GM19455 (cell line): ENCODE data around the gene CMIP.
"Not testable (repeated sequence)": the region's sequence is repeated elsewhere in the genome, so short reads cannot be mapped to it uniquely, and the experiment has no call there.

Source experiments
- ATAC-seq: cut with Tn5 transposase; IDR thresholded peaks from one replicate; pipeline ENCODE4 v1.9.1; 2021; ENCODE audit not compliant: unreplicated experiment

Gene CMIP

DNA sequence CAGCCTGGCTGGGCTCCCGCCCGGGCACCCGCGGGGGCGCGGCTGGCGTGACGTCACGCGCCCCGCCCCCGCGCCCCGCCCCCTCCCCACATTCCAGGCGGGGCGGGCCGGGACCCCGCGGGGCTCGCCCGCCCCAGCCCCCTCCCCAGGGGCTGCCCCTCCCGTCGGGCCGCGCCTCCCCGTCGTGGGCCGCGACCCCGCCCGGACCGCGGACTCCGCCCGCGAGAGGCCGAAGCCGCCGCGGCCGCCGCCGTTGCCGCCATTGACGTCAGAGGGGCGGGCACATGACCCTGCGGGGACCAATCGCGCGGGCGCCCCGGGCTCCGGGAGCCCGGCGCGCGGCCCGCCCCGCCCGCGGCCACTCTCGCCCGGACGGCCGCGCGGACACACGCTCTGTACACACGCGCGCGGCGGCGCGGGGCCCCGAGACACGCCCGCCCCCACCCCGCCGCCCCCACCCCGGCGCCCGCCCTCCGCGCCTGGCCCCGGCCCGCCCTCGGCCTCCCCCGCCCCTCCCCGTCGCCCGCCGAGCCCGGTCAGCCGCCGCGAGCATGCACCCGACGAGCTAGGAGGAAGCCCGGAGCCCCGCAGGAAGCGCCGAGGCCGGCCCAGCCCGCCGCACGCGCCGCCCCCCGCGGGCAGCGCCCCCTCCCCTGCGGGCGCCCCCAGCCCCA lies at the start of gene CMIP:
TSS of gene CMIP (plus strand) at position 361 of the 674 bp plus-strand sequence.
- ATAC-seq = peak; percentile 81

DNA sequence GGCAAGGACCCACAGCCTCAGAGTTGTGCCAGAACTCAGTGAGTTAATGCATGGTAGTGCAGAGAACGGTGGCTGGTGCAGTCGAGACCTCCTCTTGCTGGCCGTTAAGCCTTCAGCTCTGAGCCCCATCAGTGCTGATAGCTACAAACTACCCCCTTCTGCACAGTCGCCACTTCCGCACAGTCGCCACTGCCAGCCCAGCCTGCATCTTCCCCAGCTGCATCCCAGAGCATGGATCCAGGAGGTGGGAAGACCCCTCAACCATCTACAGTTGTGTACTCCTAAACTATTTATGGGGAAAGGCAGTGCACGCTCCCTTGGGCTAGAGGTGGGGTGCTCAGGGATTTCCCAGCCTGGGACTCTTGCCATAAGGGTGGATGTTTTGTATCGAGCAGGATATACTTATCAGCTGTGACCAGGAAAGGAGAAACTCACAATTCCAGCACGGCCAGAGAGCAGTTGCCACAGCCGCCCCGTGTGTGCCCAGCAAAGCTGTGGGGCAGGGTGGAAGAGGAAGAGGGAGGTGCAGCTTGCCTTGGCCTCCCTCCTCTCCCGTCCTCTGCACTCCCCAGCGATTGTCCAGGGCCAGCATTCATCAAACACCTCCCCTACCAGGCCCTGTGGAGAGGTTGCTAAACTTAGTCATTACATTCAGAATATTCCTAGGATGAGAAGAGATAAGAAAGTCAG lies 49.5 kb upstream of the CMIP start:
- no peak for ATAC-seq

DNA sequence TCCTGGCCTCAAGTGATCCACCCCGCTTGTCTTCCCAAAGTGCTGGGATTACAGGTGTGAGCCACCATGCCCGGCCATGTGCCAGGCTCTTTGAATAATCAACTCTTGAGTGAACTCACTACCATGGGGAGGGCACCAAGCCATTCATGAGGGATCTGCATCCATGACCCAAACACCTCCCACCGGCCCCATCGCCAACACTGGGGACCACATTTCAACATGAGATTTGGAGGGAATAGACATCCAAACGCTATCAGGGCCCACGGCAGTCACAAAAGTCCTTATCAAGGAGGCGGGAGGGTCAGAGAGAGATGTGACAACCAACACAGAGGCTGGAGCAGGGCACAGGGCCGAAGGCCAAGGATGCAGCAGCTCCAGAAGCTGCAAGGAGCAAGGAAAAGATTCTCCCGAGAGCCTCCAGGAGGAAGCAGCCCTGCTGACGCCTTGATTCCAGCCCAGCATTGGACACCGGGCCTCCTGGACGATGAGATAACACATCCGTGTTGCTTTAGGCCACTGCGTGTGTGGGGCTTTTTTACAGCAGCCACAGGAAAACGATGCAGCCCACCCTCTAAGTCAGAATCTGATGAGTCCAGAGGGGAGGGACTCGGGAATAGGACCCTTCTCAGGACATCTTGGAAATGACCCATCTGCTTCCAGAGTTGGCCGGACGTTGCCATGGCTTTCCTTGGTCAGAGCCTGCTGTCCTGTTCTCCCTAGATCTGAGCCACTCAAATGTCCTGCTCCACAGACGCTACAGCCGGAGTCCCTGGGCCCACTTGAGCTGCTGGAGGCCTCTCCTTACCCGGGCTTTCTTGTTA lies 47.3 kb upstream of the CMIP start:
- no peak for ATAC-seq

- ATAC-seq = no peak
These were observed 46.6 kb upstream of the CMIP start for GRCh38 chr16:81397879-81398520.

- no peak for ATAC-seq
These were observed 44.7 kb upstream of the CMIP start for GRCh38 chr16:81399909-81400308.

DNA sequence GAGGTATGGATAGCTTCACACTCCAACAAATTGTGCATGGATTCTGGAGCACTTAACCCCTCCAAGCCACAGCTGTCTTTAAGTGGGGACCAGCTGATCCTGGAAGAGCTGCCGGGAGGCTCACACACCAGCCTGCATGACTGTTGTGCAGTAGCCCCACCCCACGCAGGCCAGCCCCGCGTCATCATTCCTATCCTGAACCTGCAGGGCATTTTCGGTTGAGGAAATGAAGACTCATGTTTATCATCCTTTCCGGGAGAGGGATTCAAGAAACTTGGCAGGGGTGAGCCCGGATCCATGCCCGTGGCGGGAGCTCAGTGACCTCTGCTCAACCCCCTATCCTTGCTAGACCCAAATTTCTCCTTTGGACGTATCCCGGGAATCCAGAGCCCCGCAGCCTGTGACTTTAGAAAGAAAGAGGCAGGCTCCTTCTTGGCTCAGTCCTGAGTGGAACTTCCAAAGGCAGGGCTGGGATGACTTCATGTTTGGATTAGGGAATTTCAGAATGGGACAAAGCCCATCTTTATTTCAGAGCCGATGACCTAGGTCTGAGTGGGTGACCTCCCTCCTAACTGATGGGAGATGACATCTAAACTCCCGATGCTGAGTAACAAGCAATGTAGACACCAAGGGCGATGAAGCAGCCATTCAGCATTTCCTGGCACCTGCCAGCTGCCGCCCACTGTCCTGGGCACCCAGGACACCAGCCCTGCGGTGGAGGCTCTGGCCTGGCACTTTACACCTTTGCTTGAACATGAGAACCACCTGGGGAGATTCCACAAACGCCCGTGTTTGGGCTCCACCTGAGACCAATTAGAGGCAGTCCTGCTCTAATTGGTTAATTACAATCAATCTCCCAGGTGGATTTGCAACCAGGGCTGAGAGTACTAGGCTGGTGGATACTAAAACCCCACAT lies 43.3 kb upstream of the CMIP start:
- ATAC-seq = no peak

DNA sequence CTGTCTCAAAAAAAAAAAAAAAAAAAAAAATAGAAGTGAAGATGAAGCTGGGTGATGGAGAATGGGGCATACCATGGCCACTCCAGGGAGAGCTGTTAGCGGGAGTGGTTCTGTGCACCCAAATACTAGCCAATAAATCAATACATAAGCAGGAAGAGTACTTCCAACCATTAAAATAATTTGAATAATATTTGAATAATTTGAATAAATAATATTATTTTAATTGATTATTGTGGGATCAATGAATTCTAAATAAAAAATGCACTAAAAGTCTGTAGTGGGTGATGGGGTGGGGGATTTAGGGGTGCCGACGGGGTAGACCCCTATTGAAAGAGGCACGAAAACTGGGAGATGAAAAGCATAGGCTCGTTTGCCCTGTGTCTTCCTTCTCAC lies 41.4 kb upstream of the CMIP start:
- ATAC-seq = no peak

DNA sequence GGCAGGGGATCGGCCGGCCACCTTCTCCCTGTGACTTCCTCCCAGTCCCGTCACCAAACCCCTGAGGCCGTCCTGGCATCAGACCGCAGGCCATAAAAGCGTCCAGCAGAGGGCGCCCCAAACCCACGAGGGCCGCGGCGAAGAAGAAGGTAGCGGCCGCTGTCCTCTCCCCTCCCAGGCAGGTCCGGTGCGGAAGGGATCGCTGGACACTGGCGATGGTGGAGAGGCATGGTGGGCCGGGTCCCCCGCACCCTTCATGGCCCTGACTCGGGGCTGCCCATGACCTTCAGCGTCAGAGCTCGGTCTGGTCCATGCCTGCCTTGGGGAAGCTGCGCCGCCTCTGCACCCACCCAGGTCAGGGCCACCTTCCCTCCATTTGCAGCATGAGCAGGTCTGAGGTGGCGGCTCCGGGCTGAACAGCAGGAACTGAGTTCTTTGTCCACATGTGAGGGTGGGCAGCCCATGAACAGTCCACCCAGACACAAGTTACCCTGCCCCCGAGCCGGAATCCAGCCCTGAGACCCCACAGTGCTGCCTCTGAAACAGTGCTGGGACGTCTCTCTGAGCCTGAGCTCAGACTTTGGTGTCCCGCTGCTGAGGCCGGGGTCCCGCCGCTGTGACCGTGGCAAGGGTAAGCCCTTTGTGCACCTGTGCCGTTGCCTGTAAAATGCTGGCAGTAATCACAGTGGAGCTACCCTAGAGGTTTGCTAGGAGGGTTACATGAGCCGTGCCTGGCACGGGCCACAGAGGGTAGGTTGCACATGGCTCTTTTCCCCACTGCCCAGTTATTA lies 40.8 kb upstream of the CMIP start:
- ATAC-seq = peak; percentile 77

- ATAC-seq = not testable (repeated sequence)
These were observed 39.6 kb upstream of the CMIP start for GRCh38 chr16:81405002-81405401.

- no peak for ATAC-seq
These were observed 38.9 kb upstream of the CMIP start for GRCh38 chr16:81405702-81406113.

DNA sequence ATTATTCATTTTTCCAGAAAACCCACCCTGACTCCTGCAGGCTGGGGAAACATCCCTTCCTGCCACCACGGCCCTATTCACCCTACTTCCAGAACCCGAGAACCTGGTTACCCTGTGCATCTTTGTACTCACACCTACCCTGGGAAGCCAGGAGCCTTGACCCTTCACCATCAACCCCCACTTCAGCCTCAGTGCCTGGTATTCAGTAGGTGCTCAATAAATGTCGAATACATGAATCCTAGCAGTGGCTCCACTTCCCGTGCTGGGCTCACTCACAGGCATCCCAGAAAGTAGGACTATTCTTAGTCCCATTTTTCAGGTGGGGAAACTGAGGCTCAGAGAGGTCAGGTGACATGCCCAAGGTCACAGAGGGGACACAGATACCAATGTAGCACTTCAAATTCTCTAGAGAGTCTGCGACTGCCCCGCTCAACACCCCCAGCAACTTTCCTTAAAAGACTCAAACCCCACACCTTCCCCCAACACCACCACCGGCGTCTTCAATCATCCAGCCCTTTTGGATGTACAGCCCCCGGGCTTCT lies 36.1 kb upstream of the CMIP start:
- ATAC-seq = no peak

- ATAC-seq = no peak
These were observed 35.5 kb upstream of the CMIP start for GRCh38 chr16:81409016-81409556.

DNA sequence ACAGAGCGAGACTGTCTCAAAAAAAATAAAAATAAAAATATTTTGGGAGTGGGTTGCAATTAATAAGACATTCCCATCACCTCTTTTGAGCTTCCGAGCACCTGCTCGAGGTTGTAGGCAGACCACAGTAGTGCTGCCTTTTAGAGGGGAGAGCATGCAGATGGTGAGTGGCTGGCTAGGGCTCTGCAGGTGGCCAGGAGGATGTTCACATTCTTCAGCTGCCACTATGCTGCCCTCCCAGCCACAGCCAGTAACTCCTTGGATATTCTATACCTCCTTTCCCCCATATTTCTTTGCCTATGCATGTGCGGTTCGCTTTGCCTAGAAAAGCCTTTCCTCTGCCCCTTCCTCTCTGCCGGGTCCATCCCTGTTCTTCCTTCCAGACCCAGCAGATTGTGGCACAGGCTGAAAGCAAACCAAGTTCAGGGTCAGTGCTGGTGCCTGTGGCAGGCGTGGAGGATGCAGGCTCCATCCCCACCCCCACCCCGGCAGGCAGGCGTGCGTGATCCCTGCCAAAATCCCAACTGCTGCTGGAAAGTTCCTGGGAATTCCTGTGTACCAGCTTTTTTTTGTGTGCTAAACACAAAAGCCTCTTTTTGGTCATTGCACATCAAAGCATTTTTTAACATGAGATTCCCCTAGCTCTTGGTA lies 33.8 kb upstream of the CMIP start:
- no peak for ATAC-seq

- ATAC-seq = no peak
These were observed 31.2 kb upstream of the CMIP start for GRCh38 chr16:81413245-81413990.

DNA sequence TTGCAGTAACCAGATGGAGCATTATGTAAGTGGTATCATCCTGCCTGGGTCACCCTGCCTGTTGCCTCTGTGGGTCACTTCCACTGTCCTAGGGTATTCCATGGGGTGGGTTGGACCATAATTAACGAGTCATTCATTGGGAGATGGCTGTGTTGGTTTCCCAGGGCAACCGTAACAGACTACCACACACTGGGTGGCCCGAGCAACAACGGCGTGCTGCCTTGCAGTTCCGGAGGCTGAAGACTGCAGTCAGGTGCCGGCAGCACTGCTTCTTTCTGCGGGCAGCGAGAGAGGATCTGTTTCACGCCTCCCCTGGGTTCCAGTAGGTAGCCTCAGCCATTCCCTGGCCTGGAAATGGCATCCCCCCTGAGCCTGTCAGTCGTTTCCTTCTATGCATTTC lies 28.9 kb upstream of the CMIP start:
- ATAC-seq = no peak

DNA sequence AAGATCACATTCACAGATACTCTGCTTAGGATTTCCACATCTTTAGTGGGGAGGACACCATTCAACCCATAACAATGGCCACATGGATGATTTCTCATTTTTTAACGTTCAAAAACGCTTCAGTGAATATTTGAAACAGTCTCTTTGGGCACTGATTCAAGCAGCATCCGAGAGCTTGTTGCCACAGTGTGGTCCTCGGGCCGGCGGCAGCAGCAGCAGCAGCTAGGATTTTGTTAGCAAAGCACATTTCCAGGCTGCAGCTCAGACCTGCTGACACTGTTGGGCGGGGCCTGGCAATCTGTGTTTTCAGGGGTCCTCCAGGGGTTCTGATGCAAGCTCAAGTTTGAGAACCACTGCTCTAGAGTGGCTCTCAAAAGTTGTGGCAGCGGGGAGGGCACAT lies 27.9 kb upstream of the CMIP start:
- ATAC-seq = no peak

DNA sequence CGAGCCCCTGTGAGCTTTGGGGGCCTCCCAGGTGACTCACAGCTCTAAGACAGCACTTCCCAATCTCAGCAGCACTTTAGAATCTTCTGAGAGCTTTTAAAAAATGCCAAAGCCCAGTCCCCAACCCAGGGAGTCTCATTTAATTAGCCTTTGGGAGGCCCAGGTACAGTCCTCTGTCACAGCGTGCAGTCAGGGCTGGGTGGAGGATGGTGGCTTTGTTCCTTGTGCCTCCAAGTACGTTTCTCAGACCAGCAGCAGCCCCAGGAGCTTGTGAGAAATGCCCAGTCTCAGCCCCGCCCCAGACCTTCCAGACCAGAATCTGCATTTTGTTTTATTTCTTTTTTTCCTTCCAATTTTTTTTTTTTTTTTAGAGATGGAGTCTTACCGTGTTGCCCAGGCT lies 27.4 kb upstream of the CMIP start:
- no peak for ATAC-seq

DNA sequence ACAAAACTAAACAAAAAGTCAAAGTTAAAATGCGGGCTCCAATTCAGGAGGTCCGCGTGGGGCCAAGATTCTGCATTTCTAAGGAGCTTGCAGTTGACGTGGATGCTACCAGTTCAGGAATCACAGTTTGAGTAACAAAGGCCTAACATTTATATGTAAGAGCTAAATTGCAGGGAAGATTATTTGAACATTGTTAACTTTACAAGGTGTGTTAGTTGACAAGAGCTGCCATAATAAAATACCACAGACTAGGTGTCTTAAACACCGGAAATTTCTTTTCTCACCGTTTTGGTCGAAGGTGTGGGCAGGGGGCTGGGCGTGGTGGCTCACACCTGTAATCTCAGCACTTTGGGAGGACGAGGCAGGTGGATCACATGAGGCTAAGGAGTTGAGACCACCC lies 24.8 kb upstream of the CMIP start:
- no peak for ATAC-seq
